ENCODE measurements around the gene KPNA5. TPM values are rescaled to one million over a fixed set of nuclear protein-coding genes. Genes with fewer than 3 reads are reported as not detected.

Gene KPNA5
- total and polyA plus RNA-seq, 2 of the 8 experiments (the other 6 are each of a cell fraction or from before 2014, with no cell fraction given): 2.0 to 9.7 TPM

- TF ChIP-seq RAD21 (IDR thresholded peaks at IDR 0.05 in 1 of 2, conservative IDR thresholded peaks at IDR 0.05 in 1 of 2; ENCODE audit: low read depth in 2 of 2, low read length in 2 of 2): 0 out of 4 replicates have a peak, but pooled peaks of 1 of the 2 experiments have one; percentile 1
- TF ChIP-seq SRF (IDR thresholded peaks at IDR 0.05; ENCODE audit: low read depth, low read length): no peak
- no peak; the same call in 1 of the 2 replicates for TF ChIP-seq RBBP5 (IDR thresholded peaks at IDR 0.05; ENCODE audit: borderline replicate concordance, low read depth, low read length)
- TF ChIP-seq CREB1 (IDR thresholded peaks at IDR 0.05): no peak
- TF ChIP-seq ATF3 (IDR thresholded peaks at IDR 0.05; ENCODE audit: insufficient read depth, low read depth, low read length): no peak
- no peak for TF ChIP-seq CHD1 (IDR thresholded peaks at IDR 0.05; ENCODE audit: low read depth, low read length)
- no peak for TF ChIP-seq CBX5 (IDR thresholded peaks at IDR 0.05; ENCODE audit: low read depth, low read length)
These were observed 84.2 kb downstream of the KPNA5 start, which contains the start of gene FAM162B (continued) for GRCh38 chr6:116764961-116765841.
